Femur (tissue), 1 donor: ENCODE results near the gene CARD8.

ENCODE experiments used
- DNase-seq: peaks from one replicate; pipeline ENCODE4 v3.0.0-alpha.2; 2017

CARD8 gene

GRCh38 chr19:48206397-48207093, 49.2 kb downstream of the CARD8 start:
- DNase-seq = no peak

- DNase-seq = peak; percentile 98
Measured at GRCh38 chr19:48203794-48204628, 51.7 kb downstream of the CARD8 start.

DNA sequence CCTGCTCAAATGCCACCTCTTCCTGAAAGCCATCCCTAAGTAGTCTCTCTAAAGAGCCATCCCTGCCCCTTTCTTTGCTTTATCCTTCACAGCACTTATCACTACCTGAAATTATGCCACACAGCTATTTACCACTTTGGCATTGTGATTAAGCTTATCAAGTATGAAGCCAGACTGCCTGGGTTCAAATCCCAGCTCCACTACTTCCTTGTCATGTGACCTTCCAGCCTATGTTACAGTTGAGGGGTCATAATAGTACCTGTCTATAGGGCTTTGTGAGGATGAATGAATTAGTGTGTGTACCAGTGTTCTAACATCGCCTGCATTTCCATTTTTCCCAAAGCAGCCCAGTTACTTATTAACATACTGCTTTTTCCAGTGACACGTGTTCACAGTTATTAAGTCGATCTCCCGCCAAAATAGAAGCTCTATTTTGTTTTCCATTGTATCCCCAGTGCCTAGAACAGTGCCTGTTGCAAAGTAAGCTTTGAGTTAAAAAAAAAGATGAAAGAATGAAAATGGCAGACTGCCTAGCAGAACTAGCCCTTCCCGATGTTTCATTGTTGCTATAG, 52.4 kb downstream of the CARD8 start:
- DNase-seq = no peak

DNA sequence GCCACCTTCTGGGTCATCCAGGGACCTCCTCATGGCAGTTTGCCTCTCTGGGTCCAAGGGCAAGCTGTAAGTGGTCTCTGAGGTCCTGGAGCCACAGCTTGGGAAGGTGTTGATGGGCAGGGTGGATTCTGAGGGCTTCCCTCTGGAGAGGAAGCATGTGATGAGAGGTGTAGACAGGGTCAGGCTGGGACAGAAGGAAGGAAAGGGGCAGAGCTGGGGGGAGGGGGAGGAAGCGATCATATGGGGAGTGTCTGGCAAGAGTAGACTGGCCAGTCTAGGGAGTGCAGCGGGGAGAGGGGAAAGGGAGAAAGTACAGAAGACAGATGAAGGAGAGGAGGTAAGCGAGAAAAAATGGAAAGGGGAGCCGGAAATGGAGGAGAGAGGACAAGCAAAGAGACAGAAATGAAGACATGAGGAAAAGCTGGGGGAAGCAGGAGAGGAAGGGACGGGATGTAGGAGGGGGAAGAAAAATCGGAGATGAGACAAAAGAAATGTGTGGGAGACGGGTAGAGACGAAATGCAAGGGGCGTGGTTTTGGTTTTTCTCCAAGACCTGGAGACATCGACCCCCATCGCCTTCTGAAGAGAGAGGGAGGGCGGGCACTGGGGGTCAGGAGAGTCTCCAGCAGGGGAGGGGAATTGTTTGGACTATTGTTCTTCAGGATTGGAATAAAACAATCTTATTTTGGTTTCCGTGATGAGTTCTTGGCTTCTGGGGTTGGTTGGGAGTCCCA, 58.6 kb downstream of the CARD8 start:
- no peak for DNase-seq

DNA sequence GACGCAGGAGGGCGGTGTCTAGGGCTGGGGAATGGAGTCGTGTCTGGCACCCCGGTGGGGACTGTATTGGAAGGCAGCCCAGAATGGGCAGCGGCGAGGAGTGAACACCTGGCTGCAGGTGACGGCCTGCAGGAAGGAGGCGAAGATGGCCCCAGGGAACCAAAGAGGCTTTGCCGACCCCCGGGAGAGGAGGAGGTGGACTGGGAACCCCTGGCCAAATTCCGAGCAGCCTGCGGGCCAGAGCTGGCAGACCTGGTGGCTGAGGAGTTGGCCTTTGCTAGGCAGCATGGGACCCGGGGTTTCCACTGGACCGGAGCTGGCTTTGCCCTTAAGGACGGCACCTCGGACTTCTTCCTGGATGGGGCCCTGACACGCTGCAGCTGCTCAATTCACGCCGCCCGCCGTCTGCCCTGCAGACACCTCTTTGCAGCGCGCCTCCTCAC, 59.4 kb downstream of the CARD8 start:
- no peak for DNase-seq

GRCh38 chr19:48194844-48195830, 60.6 kb downstream of the CARD8 start:
- no peak for DNase-seq

- no peak for DNase-seq
Measured at GRCh38 chr19:48194041-48194843, 61.5 kb downstream of the CARD8 start.

DNA sequence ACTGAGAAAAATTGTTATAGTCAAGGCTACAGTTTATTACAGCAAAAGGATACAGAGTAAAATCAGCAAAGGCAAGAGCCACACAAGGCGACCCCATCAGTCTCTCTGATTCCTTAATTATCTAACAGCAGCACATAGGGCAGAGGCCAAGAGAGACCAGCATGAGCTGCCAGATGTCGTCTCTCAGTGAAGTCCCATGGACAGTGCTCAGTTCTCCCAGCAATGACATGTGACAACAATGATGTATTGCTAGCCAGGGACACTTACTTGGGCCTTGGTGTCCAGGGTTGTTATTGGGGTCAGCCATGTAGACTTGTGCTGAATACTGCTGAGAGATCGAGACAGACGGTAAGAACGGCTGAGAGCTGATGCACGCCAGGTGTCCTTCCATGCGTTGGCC, 63.0 kb downstream of the CARD8 start:
- no peak for DNase-seq

- DNase-seq = no peak
Measured at GRCh38 chr19:48190885-48191284, 64.8 kb downstream of the CARD8 start.

DNA sequence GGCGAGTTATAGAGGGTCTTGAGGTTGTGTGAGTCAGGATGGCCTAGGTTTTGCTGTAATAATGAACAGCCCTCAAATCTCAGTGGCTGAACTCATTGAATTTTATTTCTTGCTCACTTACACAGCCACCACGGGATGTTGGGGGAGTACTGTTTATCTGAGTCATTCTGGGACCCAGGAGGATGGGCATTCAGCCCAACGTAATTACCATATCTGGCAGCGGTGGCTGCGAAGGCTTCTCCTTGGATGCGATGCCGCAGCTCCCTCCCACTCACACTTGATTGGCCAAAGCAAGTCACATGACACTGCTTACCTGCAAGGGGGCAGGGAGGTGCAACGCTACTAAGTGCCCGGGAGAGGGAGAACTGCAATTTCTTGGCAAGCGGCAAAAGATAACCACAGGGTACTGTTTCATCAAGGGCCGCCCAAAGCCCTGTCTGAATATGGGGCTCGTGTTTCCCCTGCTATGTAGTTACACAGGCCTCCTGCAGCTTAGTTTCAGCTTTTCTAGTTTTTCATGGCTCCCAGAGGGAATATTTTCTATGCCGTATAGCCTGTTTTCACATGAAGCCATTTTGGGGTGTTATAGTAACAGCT, 65.3 kb downstream of the CARD8 start:
- DNase-seq = no peak

- DNase-seq = no peak
Measured at GRCh38 chr19:48186541-48186991, 69.1 kb downstream of the CARD8 start.

- no peak for DNase-seq
Measured at GRCh38 chr19:48186015-48186414, 69.7 kb downstream of the CARD8 start.

GRCh38 chr19:48183356-48183755, 72.4 kb downstream of the CARD8 start:
- no peak for DNase-seq

DNA sequence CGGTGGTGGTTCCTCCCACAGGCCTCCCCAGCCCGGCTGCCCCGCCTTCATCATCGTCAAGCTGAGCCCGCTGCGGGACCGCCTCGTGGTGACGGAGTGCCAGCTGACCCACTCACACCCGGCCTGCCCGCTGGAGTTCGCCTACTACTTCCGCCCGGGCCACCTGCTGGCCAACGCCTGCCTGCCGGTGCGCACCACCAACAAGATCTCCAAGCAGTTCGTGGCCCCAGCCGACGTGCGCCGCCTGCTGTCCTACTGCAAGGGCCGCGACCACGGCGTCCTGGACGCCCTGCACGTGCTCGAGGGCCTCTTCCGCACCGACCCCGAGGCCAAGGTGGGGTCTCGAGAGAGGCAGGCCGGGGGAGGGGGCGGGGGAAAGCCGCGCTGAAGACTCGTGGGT, 73.3 kb downstream of the CARD8 start:
- DNase-seq = no peak

DNA sequence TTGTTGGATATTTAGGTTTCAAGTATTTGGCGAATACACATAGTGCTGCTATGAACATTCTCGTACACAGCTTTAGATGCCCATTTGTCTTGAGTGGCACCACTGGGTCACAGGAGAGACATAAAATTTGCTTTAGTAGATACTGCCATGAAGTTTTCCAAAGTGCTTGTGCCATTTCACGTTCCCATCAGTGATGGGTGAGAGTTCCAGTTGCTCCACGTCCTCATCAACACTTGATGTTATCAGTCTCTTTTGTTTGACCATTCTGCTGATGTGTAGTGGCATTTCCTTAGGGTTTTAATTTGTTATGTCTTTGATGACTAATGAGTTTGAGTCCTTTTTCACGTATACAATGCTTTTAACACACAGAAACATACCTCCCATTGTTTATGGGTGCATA, 74.2 kb downstream of the CARD8 start:
- no peak for DNase-seq

GRCh38 chr19:48176226-48176625, 79.5 kb downstream of the CARD8 start:
- no peak for DNase-seq

DNA sequence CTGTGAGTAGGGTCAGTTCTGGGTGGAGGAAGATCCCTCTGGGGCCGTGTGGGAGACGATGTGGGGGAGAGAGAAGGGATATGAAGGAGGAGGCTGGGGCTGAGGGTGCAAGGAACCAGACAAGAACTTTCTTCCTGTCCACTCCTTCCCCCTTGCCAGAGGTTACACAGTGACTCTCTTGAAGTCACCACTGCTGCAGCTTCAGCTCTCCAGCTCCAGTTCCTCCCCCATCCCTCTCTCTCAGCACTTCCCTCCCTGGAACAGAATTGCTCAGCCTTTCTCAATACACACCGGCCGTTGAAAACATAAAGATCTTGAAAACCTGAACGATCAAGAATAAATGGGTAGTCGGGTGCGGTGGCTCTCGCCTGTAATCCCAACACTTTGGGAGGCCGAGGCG, 80.1 kb downstream of the CARD8 start:
- no peak for DNase-seq

- no peak for DNase-seq
Measured at GRCh38 chr19:48174445-48175030, 81.2 kb downstream of the CARD8 start.

GRCh38 chr19:48171710-48172109, 84.0 kb downstream of the CARD8 start:
- DNase-seq = no peak

DNA sequence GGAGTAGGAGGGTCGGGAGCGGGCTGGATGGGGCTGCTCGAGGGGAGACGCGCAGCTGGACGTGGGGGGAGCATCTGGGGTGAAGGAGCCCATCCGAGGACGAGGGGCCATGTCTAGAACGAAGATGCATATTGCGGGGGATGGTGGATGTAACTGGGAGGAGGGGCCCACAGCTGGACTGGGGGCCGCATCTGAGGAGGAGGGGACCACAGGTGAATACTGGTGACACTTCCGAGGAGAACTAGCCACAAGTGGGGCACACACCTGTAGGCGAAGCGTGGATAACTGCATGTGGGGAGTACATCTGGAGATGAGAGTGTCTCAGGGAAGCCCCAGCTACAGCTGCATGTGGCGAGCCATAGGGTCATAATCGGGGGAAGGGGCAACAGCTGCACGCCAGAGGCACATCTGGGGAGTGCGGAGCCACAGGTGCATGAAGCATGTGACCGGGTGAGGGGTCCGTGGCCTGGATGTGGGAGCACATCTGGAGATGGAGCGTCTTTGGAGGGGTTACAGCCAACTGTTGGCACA, 84.8 kb downstream of the CARD8 start:
- no peak for DNase-seq
